Measurements from ENCODE around the gene IFNG-AS1. TPM values are rescaled to one million over a fixed set of nuclear protein-coding genes. Genes with fewer than 3 reads are reported as not detected.

Gene IFNG-AS1
- total RNA-seq, 4 donors from 2014 or later: 0.22 to 0.68 (median 0.65) TPM; not detected in 1

DNA sequence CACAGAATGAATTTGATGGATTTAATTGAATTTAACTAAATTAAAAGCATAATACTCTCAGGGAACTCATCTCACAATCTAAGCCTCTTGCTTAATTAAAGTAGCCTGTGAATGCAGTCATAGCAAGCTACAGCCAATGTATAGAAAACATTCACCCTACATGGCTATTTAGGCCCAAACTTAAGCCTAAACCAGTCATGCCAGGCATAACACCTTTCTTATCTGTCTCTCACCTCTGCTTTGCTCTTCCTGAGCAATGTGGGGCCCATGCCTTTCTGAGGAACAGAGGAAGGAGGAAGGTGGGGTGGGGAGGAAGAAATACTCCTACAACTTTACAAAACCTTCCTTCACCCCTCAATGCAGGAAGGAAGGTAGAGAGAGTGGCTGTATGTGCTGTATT is 29.1 kb downstream of the IFNG-AS1 start:
- TF ChIP-seq, protein P1, sequence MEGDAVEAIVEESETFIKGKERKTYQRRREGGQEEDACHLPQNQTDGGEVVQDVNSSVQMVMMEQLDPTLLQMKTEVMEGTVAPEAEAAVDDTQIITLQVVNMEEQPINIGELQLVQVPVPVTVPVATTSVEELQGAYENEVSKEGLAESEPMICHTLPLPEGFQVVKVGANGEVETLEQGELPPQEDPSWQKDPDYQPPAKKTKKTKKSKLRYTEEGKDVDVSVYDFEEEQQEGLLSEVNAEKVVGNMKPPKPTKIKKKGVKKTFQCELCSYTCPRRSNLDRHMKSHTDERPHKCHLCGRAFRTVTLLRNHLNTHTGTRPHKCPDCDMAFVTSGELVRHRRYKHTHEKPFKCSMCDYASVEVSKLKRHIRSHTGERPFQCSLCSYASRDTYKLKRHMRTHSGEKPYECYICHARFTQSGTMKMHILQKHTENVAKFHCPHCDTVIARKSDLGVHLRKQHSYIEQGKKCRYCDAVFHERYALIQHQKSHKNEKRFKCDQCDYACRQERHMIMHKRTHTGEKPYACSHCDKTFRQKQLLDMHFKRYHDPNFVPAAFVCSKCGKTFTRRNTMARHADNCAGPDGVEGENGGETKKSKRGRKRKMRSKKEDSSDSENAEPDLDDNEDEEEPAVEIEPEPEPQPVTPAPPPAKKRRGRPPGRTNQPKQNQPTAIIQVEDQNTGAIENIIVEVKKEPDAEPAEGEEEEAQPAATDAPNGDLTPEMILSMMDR (IDR thresholded peaks at IDR 0.05; ENCODE audit: low read depth): no peak

DNA sequence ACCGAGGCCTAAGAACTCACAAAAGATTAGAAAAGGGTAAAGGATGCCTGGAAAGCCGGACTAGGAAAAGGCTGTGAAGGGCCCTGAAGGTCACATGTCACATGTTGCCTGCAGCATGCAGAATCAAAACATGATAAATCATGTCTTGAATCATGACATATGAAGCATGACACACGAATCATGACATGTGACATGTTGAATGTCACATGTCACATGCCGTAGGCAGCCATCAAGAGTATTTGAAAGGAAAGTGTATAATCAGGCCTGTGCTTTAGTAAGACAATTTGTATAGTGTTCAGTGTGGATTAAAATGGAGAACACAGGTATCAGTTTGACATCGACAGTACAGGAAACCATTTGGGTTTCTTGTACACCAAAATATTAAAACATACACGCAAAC is 30.8 kb downstream of the IFNG-AS1 start:
- TF ChIP-seq, protein P1 (IDR thresholded peaks at IDR 0.05; ENCODE audit: low read depth): no peak

DNA sequence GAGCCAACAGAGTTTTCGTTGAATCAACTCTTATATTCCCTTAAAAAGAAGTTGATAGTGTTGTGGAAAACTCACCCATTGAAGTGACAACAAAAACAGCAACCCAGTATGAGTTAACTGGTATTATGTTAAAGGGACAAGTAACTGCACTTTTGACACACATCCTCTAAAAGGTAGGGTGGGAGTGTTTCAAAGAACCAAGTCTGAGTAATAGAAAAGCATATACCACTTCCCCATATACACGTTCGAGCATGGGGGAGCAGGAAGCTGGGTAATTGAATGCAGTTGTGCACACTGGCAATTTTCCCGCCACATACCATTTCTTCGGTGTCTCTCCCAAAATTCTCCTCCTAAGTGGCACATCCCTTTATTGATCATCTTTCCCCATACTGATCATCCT is 31.5 kb downstream of the IFNG-AS1 start:
- TF ChIP-seq, protein P1 (IDR thresholded peaks at IDR 0.05; ENCODE audit: low read depth): no peak

DNA sequence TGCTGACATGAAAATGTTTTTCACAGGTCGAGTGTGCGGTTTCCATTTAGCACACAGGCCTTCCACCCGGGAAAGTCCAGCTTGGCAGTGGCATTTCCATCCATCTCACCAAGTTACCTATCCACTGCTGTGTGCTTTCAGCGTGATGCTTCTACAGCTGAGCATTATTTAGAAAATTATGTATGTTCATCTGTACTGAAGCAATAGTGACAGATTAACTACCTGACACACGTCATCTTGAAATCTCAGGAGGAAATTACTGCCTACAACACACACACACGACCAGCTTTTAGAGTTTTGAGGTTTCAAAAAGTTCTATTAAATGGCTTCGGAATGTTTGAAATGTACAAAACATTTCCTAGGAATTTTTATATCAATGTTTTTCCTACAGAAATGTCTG is 39.4 kb downstream of the IFNG-AS1 start:
- TF ChIP-seq, protein P1 (IDR thresholded peaks at IDR 0.05; ENCODE audit: low read depth): no peak

DNA sequence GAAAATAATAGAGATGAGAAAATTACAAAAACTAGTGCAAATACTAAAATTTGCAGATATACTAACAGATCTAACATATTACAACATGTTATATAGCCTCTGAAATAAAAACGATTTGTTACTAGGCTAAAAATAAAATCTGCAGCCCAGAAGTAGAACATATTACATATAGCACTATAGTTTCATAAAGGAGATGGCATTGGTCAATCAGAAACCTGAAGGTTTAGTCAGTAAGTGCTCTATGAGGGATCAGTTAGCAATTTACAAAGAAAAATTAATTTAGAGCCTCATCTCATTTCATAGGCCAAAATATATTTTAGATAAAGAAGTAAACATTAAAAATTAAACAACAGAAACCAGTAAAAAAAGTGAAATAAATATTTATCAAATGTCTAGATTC is 41.0 kb downstream of the IFNG-AS1 start:
- TF ChIP-seq, protein P1 (IDR thresholded peaks at IDR 0.05; ENCODE audit: low read depth): no peak

DNA sequence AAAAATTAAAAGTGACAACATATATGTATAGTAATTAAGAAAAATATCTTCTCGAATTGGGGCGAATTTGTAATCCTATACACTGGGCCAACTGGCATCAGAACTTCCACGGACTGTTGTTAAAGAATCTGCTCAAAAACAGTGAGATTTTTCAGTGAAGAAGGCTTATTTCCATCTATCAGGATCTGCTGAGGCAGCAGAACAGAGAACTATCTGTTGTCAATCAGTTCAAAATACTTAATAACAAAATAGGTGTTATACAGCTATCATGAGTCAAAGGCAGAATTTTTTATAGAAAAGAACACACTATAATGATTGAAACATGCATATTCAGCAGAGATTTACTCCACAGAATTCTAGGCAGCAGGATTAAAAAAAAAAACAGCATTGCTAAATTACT is 41.9 kb downstream of the IFNG-AS1 start:
- TF ChIP-seq, protein P1 (IDR thresholded peaks at IDR 0.05; ENCODE audit: low read depth): no peak

DNA sequence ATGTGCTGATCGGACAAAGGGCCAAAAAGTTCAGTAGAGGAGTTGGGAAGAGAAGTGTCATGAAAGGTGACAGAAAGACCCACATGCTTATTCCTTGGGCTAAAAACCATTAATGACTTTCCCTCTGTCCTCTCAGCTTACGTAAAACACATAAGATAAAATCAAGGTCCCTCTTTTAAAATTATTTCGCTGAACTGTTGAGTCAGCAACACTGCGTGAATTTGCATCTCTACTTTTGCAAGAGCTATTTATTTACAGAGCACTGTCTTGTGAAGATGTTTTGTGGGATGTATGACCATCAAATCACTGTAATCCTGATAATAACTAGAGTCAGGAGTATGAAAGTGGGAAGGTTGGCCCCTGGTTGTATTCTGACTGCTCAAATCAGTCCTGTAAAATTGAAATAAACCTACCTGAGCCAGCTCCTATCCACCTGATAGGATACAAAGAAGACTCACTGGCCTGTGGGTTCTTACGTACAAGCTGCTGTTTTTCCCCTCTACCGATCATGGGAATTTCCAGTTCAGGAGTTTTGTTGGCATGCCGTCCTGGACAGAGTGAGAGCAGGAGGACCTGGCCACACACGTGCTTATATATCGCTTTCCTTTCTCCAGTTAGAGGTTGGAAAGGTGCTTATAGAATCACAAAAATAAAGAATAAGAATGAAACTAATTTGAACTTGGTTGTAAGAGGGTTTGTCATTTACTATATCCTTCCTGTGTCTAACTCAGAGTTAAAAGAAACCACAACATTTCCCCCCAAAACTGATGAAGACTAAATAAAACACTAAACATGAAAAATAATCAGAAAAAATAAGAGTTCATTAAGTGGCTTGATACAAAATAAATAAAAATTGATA is 42.9 kb downstream of the IFNG-AS1 start:
- TF ChIP-seq, protein P1 (IDR thresholded peaks at IDR 0.05; ENCODE audit: low read depth): no peak

Measured in subcutaneous adipose tissue (tissue), 4 donors.